Mucosa of gallbladder (tissue), 1 donor: ENCODE results near the gene NRXN2. TPM values are rescaled to one million over a fixed set of nuclear protein-coding genes. Genes with fewer than 3 reads are reported as not detected.

ENCODE experiments used
- DNase-seq: peaks from one replicate; pipeline ENCODE4 v3.0.0-alpha.2; 2020; ENCODE audit warnings: low spot score
- total RNA-seq: library from RNA; stranded (reverse); gene quantifications from one replicate; pipeline ENCODE4 v1.2.1, GENCODE V29; 2021
- donor health status: DM: no; HTN: no; CAD: no.

Gene NRXN2
- total RNA-seq, 1 donor from 2014 or later: 8.1 TPM

DNA sequence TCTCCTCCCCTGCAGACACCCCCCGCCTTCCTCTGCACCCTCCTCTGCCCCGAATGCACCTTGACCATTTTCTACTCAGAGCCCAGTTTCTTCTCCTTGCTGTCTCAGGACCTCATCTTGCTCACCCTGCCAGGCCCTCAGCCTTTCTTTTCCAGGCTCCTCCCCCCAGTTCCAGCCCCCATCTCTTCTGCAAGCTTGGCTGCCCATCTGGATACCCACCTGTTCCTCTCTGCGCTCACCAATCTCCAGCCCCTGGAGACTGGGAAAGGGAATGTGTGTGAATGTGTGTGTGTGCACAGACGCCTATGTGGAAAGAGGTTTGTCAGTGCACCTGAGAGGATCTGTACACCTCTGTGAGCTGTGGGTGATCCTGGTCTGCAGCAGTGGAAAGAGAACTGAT is 95.6 kb downstream of the NRXN2 start:
- no peak for DNase-seq

DNA sequence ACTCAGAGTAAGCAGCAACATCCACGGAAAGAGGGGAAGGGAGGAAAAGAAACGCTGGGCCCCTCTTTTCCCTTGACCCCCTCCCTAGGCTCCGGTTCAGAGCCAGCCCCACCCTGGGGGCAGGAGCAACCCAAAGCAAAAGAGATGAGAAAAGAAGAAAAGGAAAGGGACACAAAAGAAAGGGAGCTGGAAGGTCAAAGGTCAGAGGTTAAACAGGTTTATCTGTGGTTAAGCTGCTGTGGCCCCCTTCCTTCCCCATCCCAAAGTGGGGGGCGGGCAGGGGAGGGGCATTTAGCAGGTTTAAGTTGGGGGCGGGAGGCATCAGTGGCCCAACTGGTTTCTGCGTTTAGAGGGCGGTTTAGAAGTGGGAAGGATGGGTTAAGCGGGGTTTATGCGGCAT is 96.4 kb downstream of the NRXN2 start:
- DNase-seq: no peak

DNA sequence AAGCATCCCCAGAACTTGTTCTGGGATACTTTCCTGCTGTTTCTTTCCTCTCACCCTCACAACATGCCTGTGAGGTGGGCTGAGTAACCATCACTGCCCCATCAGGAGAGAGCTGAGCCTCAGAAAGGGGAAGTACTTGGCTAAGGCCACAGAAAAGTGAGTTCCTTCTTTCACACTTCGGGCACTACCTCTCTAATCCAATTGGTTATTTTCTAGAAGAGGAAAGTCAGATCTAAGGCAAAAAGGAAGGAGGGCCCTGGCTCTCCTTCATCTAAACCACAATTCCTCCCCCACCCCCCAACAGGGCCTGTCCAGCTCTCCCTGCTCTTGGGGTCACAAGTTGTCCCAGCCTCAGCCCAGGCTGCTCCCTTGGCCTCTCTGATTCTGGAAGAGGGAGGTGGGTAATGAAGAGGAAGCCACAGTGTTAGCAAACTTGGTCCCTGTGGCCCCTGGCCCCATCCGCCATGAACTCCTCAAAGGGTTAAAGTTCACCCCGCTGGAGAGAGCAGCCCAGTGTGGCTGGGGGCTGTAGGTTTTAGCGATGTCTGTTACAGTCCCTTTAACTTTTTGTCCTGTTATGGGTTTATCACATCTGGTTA is 98.0 kb downstream of the NRXN2 start:
- DNase-seq: no peak

DNA sequence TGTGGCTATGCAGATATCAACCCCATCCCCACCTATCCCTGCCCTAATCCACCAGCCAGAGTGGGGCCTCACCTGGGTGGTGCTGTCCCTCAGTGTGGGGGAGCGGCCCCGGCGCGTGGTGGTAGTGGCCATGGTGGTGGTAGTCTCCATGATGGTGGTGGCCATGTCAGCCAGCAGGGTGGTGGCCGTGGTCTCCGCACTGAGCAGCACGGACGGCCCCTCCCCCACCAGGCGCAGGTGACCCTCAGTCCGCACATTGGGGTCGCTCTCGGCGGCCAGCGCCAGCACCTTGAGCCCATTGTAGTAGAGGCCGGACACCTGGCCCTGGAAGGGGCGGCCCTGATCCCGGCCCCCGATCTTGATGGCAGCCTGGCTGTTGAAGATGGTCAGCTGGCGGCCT is 100.3 kb downstream of the NRXN2 start:
- DNase-seq: no peak

DNA sequence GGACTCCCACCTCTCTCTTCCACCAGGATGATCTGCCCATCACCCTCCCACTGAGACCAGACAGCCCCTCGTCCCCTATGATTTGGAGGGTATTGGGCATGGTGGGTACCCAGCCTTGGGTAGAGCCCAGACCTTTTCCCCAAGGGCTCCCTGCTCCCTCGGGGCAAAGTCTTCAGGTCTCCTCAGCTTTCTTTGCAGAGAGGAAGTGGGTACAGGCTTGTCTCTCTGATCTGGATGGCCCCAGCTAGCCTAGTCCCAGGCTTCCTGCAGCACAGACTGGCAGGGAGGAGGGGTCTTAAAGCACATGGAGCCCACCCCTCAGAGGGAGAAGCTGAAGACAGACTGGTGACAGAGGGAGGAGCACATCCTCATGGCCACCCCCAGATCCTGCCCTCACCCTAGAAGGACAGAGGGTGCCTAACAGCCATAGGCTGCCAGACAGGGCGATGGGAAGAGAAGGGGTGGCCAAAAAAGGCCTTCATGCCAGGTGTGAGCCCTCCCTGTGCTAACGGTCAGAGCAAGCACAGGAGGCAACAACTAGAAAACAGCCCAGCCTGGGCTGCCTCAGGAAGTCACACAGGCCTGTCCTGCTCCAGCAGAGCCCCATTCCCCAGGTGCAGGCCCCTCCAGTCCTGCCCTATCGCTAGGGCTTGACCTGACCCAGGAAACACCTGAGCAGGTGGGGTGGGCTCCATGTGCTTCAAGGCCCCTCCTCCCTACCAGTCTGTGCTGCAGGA is 101.5 kb downstream of the NRXN2 start:
- DNase-seq: no peak

DNA sequence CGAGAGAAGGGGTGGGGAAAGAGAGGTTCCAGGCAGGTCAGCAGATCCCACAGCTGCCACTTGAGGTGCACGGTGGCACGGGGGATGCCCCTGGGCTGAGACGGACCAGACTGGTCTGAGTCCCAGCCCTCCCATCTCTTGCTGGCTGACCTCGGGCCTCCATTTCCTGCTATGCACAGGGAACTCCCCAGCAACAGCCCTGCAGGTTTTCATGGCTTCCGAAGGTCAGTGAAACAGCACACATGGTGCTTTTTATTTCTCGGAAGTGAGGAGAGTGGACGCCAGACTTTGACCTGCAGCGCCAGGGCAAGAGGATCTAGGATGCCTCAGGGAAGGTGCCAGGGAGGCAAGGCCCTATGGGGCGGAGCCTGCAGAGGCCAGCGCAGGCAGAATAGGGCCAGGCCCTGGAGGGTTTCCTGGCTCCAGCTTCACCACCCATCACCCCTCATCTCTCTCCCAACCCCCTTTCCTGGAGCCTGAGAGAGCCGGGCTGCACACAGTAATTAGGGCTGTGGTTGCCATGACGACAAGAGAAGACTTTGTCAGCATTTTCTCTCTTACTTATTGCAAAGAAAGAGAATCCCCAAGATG is 102.5 kb downstream of the NRXN2 start:
- DNase-seq: peak; percentile 17

DNA sequence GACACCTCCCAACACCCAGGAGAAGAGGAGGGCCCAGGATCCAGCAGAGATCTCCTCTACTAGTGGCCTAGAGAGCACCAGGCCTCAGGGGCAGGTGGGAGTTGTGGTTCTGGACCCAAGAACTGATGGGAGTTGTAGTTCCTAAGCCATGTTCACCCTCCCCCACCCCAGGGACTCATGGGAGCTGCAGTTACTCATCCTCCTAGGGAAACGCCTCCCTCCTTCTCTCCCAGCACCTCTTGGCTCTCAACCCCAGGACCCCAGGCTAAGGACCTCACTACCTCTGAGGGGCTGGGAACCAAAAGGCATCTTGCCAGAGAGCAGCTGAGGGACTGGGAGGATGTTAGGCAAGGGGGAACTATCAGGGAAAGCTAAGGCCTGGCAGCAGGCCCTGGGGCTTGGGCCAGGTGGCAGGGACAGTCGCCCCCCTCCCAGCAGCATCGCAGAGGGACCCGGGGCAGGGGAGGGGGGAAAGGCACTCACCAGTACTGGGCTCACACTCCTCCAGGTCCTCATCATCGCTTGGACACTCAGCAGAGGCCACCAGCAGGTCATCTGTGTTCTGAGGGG is 103.1 kb downstream of the NRXN2 start:
- peak; percentile 20 for DNase-seq

DNA sequence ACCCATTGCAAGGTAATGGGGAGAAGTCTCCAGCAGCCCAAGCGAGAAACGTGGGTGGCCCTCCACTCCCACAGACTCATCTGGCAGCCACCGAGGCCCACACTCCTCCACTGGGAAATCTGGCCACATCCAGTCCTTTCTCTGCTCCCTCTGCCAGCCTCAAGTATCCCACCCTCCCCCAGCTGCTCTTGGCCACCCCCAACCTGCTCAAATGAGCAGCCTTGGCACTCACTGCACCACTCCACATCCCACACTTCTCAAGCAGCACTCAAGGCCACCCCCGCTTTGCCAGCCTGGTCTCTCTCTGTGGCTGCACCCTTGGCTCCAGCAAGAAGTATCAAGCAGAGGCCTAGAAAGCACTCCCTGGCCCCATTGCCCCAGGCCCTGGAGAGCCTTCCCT is 103.8 kb downstream of the NRXN2 start:
- DNase-seq: no peak

DNA sequence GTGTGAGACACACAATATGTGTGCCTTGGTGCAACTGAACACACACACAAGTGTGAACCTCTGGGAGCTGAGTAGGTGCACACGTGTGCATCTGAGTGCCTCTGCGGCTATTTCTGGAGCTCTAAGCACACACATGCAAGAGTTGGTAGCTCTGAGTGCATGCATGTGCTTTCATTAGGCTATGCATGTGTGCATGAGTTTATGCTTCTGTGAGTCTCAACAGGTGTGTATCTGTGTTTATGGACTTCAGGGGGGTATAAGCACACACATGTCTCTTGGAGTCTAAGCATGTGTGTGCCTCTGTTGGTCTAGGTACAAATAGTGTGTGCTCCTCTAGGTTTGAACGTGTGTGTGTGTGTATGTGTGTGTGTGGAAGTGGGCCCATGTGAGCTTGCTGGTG is 106.2 kb downstream of the NRXN2 start:
- DNase-seq: no peak

DNA sequence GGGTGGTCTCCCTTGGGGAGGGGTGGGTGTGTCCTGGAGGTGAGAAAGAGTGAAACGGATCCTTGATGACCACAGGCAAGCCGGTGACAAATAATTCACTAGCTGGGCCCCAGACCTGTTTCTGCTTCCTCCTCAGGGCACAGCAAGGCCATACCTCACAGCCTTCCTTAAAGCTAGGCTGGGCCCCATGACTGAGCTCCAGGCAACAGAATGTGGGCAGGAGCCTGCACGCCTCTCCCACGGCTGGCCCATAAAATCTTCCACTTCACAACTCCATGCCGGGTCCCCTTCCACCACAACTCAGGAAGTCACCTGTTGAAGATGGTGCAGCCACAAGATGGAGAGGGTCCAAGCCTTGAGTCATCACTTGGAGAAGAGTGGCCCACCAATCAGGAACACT is 108.1 kb downstream of the NRXN2 start:
- DNase-seq: no peak

DNA sequence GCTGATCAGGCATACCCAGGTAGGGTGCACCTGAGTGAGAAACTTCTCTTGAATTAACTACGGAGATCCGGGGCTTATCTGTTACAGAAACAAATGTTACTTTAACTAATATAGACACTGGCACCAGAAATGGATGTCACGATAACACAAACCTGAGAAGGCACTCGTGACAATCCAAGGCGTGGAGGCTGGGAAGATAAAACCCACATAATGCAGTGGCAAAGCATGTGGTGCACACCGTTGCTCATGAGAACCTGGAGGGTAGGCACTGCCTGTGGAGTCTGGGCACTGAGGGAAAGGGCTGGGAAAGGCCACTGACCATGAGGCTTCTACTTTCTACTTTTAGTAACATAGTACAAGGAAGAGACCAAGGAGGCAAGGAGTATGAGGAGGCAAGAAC is 109.3 kb downstream of the NRXN2 start:
- DNase-seq: no peak

DNA sequence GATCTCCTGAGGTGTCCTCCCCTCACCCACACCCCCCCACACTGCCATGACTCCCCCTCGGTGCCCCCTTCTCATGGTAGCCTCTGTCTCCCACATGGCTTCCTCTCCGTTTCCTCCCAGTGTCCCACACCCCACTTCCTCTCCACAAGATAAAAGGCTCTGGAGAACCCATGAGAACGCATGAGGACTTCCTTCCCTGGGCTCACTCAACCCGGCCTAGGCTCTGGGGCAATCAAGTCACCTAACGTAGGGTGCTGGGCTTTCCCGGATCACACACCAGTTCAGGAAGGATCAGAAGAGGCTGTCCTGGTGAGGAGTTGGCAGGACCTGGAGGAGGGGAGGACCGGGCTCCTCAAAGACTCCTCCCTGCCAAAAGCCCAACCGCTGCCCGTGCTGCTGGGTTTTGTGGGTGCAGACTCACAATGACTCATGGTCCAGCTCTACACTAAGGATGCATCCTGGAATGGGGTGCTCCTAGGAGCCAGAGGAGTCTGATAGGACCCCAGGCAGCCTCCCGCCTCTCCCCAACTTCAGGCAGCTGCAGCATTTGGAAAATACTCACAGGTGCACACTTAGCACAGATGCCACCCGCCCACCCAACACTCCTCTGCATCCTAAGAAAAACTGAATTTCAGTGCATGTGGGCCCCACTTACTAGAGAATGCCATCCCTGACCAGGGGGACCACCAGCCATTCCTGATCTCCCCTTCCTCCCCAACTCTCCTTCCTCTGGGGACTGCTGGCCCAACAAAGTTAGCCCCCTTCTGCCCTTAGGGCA is 110.9 kb downstream of the NRXN2 start:
- no peak for DNase-seq

DNA sequence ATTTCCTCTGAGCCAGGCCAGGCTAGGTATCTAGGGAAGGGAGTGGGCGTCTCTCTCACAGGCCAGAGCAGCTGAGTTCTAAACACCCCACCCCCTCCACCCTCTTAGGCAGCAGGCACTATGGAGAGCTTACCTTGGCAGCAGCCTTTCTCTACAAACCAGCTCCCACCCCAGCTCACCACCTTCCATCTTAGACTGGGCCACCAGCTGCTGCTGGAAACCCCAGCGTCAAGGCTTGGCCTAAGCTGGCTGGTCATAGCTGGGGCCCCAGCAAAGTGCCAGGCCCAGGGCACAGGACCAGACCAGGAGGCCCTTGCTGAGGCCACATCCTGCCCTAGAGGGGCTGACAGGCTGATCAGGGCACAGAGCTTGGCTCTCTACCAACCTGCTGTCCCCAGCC is 111.8 kb downstream of the NRXN2 start:
- DNase-seq: no peak

DNA sequence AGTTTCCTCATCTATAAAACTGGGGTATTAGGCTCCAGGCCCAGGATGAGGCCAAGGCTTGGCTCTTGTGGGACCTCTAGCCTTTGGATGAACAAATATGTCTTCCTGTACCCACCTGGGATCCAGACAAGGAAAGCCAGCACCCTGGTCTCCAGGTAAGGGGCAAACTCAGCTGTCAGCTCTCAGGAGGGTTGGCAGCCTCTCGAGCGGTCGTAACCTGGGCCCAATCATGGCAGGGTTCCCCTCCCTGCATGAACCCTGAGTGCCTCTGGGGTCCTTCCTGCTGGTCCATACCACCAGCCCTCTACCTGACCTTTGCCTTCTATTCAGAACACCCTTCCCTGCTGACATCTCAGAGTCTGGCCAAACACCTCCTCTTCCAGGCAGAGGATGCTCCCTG is 112.4 kb downstream of the NRXN2 start:
- DNase-seq: no peak

DNA sequence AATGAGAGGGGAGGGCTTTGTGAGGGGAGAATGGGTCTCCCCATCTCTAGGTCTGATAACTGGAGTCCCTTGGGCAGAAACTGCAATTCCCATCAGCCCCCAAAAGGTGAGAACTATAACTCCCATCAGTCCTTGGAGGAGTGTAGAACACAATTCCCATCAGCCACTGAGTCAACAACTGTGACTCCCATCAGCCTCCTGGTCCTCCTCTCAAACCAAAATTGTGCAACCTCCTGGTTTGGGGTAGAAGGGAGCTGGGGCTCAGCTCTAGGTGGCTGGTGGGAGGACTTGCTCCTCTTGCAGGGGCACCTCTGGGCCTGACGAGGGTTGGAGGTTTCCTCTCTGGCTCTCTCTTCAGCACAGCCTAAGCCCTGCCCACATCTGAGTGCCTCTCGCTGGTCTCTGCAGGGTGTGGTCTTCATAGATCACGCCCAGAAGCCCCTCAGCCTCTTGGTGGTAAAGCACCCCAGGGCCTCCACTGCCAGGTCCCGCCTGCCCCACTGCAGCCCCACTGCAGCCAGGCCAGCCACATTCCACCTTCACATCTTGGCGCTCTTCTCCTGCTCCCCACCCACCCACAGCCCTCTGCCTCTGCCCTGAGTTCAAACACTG is 113.5 kb downstream of the NRXN2 start:
- no peak for DNase-seq

DNA sequence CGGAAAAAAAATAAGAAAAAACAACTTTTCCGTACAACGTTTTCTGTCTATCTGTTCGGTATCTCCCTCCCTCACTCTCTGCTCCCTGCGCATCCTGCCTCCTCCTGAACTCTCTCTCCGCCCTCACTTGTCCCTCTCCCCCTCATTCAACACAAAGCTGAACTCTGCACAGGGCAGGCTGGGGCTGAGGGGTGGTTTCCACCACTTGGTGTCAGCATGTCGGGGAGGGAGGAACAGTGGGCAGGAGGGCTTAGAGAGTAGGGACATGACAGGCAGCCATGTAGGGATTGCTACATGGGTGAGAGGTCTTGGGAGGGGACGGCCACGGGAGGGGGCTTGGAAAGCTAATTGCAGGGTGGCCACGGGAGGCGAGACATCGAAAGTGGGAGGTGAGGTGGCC is 114.4 kb downstream of the NRXN2 start:
- no peak for DNase-seq

DNA sequence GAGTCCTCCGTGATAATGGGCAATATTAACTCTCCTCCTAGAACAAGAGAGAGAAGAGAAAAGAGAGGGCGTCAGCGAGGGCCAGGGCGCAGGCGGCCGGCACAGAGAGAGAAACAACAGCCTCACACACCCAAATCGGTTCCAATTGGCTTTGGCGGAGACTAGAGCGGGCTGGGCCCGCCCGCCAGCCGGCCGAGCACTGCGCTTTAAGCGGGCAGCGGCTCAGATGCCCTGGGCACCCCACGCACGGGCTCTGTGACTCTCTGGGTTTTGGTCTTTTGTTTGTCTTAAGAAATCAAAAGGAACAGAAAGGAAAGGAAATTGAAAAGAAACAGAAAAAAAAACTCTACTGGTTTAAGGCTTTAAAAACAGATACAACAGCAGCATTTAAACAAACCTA is 115.0 kb downstream of the NRXN2 start:
- DNase-seq: no peak

DNA sequence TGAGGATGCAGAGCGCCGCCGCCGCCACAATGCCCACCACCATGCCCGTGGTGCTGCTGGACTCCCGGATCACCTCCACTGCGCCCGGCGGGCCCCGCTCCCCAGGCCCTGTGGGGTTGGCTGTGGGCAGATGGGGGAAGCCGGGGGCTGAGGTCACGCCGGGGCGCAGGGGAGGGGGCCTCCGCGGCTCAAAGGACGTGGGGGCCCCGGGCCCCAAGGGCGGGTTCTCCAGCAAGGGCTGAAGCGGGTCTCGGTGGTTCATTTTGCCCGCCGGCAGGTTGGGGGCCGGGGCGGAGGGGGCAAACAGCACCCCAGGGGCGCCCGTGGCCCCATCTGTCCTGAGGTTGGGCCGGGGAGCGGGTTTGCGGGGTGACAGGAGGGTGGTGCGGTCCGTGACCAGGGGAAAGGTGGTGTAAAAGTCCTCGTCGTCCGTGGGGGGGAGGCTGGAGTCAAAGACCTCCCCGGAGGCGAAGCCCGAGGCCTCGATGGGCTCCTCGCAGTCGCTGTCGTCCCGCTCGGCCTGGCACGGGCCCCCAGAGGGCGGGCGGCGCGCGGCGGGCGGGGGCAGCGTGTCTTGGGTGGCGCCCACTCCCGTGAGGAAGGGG is 115.5 kb downstream of the NRXN2 start:
- DNase-seq: no peak

DNA sequence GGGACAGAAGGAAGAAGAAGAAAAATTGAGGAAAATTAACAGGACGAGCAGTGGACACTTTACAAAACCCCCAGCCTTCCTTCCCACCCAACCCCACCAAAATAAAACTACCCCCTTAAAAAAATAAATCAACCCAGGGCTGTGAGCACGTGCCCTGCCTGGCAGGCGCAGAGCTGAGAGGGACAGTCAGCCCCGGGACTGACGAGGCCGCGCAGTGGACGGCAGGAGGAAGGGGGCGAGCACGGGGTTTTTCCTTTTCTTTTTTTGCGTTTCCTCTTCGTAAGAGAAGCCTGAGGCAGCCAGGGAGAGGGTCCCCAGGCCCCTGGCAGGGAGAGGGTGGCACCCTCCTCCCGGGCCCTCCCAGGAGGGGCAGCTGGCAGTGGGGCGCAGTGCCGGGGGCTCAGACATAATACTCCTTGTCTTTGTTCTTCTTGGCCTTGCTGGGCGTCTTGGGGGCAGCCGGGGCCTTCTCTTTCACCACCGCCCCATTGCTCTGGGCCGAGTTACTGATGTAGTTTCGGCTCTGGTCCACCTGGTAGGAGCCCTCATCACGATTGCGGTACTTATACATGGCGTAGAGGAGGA is 116.1 kb downstream of the NRXN2 start:
- no peak for DNase-seq

DNA sequence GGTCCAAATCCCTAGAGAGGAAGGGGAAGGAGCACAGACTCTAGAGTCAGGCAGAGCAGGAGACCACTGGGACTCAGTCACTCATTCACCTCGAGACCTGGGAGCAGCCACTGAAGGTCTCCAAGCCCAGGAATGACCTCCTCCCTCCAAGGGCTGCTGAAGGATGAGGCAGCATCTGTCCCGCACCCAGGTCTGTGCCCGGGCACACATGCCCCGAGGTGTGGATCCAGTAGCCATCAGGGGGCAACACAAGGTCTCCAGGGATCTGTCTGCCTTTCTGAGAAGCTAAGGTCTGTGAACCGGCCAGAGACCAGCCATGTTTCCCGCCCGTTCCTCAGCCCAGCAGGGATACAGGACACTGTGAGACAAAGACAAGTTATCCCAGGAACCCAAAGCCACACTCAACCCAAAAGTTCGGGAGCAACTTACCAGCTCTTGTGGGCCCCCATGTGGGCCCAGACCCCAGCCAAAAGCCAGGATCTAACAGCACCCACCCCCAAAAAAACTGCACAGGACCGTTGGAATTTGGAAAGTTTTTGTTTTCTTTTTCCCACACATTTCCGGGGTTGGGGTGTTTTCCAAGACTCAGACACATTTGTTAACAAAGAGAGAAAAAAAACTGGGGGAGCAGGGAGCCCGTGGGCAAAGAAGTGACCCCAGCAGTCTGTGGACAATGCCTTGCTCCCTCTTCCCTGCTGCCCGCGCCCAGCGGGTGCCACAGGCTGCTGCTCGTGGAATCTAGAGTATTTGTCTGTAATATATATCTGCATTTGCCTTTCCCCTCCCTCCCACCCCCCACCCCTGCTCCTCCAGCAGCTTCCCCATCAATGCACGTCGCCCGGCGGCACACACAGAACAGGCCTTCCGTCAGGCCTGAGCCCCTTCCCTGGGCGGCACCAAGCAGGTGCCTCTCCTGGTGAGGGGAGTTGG is 117.1 kb downstream of the NRXN2 start:
- DNase-seq: no peak
